ENCODE data around the gene ADORA1.

Gene ADORA1

DNA sequence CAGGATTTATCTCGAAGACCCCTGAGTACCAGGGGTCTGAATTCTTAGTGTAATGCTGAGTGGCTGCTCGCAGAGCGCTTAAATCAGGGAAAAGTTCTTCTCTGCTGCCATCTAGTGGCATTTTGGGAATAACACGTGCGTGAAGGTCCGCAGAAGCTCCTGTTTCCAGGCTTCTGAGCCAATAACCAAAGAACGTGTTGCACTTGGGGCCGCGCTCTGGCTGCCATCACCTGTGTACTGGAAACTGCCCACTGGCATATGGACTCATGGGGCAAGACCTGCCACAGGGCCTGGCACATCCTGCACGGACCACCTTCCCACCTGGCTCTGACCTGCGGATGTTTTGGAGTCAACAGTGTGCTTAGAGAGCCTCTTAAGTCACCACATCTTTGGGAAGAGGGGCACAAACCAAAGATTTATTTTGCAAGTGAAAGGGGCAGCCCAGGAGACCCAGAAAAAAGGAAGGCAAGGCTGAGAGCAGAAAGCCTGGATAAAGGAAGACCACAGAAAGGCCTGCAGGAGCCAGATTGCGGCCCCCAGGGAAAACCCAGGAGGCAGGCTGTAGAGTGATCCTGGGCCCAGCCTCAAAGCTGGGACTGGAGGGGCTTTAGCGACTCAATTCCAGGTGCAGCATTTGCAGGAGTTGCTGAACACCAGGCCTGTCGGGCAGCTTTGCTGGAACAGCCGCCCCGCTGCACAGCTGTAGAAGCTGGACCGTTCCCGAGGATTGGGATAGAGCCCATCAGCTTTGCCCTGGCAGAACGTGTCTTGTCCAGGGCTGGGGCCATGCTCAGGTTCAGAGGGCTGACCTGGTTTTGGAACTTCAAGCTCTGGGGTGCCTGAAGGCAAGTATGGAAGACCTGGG lies 89.0 kb downstream of the ADORA1 start:
- peak; percentile 8 for DNase-seq (ENCODE audit: low read depth)
